Erythroblast (primary cell): ENCODE data around the gene ARCN1.
"Not testable (repeated sequence)": the region's sequence is repeated elsewhere in the genome, so short reads cannot be mapped to it uniquely, and the experiment has no call there.

Source experiments
- DNase-seq, 2 experiments: peaks; one replicate each; lab custom pipeline; 2025; lab: John Stamatoyannopoulos, UW
- GATA1 ChIP-seq: IDR thresholded peaks from 2 replicates; pipeline ENCODE4 v1.6.1; 2011; ENCODE audit warnings: low read depth, mild to moderate bottlenecking, control low read depth, low read length, moderate library complexity
- POLR2A ChIP-seq: IDR thresholded peaks from 2 replicates; pipeline ENCODE4 v1.6.1; 2011; ENCODE audit warnings: mild to moderate bottlenecking, low read length

The ARCN1 gene

GRCh38 chr11:118570787-118571186 lies 1.4 kb upstream of the ARCN1 start:
- no peak for DNase-seq
- TF ChIP-seq GATA1 (no peak), POLR2A (no peak)

GRCh38 chr11:118571701-118572060 lies 528 bp upstream of the ARCN1 start:
- DNase-seq: not testable (repeated sequence)

GRCh38 chr11:118572981-118573550 lies 857 bp downstream of the ARCN1 start:
- DNase-seq: peak; percentile 71 to 77
- TF ChIP-seq GATA1 (no peak), POLR2A (no peak)

GRCh38 chr11:118574636-118575035 lies 2.4 kb downstream of the ARCN1 start:
- TF ChIP-seq POLR2A (no peak), GATA1 (no peak)
- no peak for DNase-seq

- not testable (repeated sequence) for DNase-seq
Measured at GRCh38 chr11:118577995-118578394, 5.8 kb downstream of the ARCN1 start.

- DNase-seq: no peak
- TF ChIP-seq GATA1: no peak
- no peak for TF ChIP-seq POLR2A
Measured at GRCh38 chr11:118581057-118581456, 8.8 kb downstream of the ARCN1 start.

- TF ChIP-seq POLR2A: no peak
- no peak for TF ChIP-seq GATA1
- DNase-seq: no peak
Measured at GRCh38 chr11:118587952-118588351, 15.7 kb downstream of the ARCN1 start.

- no peak for TF ChIP-seq GATA1
- no peak for TF ChIP-seq POLR2A
- DNase-seq: no peak
Measured at GRCh38 chr11:118592616-118593367, 20.6 kb downstream of the ARCN1 start.

- peak; percentile 49 to 68 for DNase-seq
Measured at GRCh38 chr11:118594984-118595383, 22.8 kb downstream of the ARCN1 start.

GRCh38 chr11:118596224-118597146 lies 24.3 kb downstream of the ARCN1 start:
- no peak for DNase-seq
- no peak for TF ChIP-seq GATA1
- no peak for TF ChIP-seq POLR2A

- TF ChIP-seq POLR2A: no peak
- TF ChIP-seq GATA1: no peak
- DNase-seq: no peak
Measured at GRCh38 chr11:118597556-118597955, 25.3 kb downstream of the ARCN1 start.

- no peak for DNase-seq
- TF ChIP-seq GATA1: no peak
- no peak for TF ChIP-seq POLR2A
Measured at GRCh38 chr11:118602331-118602730, 30.1 kb downstream of the ARCN1 start.

- DNase-seq: not testable (repeated sequence)
Measured at GRCh38 chr11:118603709-118604108, 31.5 kb downstream of the ARCN1 start.

- no peak for TF ChIP-seq POLR2A
- TF ChIP-seq GATA1: no peak
- DNase-seq: no peak
Measured at GRCh38 chr11:118604566-118604965, 32.4 kb downstream of the ARCN1 start.
